A673 (cell line): ENCODE results near the gene KIAA1191. TPM values are rescaled to one million over a fixed set of nuclear protein-coding genes. Genes with fewer than 3 reads are reported as not detected.

Experiments
- microRNA-seq: library from miRNA; unstranded; fragments of <30 nt; microRNA quantifications from one replicate; pipeline ENCODE4 v1.2.0, GENCODE V29; 2021
- total RNA-seq: library from RNA; stranded (reverse); gene quantifications from 2 replicates; pipeline ENCODE4 v1.2.3, GENCODE V29; 2021

The KIAA1191 gene
- total RNA-seq, 1 experiment from 2014 or later = 99.3 TPM

Small RNA genes lying within 50 kb of the gene (microRNA-seq; reads per million reads assigned to microRNA genes)
- gene MIR1271 = 8.6 reads per million, percentile 27 among the genes with 10 or more reads in this experiment

Other genes starting within 250 kb of the KIAA1191 start
- gene SIMC1, start 123.3 kb downstream of the KIAA1191 start, total RNA-seq = 26.6 and 31.1 TPM in 2 replicates
- gene ARL10, start 3.7 kb upstream of the KIAA1191 start, total RNA-seq = 13.6 and 15.8 TPM in 2 replicates
- 57.7 and 66.0 TPM in 2 replicates for gene NOP16, start 26.8 kb upstream of the KIAA1191 start, total RNA-seq
- 80.3 and 81.7 TPM in 2 replicates for gene HIGD2A, start 27.0 kb upstream of the KIAA1191 start, total RNA-seq
- 48.9 and 61.8 TPM in 2 replicates for gene CLTB, start 54.8 kb upstream of the KIAA1191 start, total RNA-seq
- 50.7 and 53.2 TPM in 2 replicates for gene FAF2, start 86.6 kb upstream of the KIAA1191 start, total RNA-seq
- 80.3 and 92.8 TPM in 2 replicates for gene RNF44, start 175.6 kb upstream of the KIAA1191 start, total RNA-seq
- gene CDHR2, start 187.6 kb upstream of the KIAA1191 start, total RNA-seq = 0.35 TPM in 1 of 2 replicates, not detected in the other
- gene GPRIN1, start 248.4 kb upstream of the KIAA1191 start, total RNA-seq = 16.7 and 18.9 TPM in 2 replicates